G401 (cell line): ENCODE data around the gene PTTG1IP2. TPM values are rescaled to one million over a fixed set of nuclear protein-coding genes. Genes with fewer than 3 reads are reported as not detected.
A peak's percentile ranks its signal among the peaks of the same experiment; 100 is the strongest.

Experiments
- DNase-seq: peaks from one replicate; pipeline ENCODE4 v3.0.0-alpha.2; 2015; ENCODE audit warnings: low spot score
- in situ Hi-C: cut with HindIII; loops from 2 replicates; pipeline ENCODE4 v1.10.0; 2016; ENCODE audit warnings: low sequenced_read_pairs, mixed read lengths
- total RNA-seq: library from RNA; depleted of rRNA; stranded (reverse); fragments of >200 nt; shearing (Covaris generic); gene quantifications from 2 replicates; pipeline ENCODE4 v1.2.3, GENCODE V29; 2014; rRNA removed

PTTG1IP2 gene
- total RNA-seq, 1 experiment from 2014 or later: not detected

DNA sequence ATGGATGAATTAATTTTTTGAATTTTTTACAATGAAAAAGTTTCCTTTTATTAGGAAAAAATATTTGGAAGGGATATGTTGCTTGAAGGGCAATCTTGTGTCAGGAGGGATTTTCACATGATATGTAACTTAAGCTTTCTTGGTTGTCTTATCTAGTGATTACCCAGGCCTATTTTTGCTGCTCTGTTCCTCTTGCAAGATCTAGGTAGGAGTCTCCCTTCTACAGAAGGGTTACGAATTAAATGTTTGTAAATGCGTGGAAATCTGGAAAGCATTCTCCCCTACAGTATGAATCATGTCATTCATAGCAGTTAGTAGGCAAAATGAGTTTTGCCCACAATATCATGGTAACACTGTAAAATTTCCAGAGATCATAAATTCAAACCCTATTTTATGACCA lies 69.0 kb downstream of the PTTG1IP2 start:
- DNase-seq: no peak
- in situ Hi-C loops: no loop called here

GRCh38 chr7:90540406-90540805 lies 71.0 kb downstream of the PTTG1IP2 start:
- DNase-seq: no peak
- in situ Hi-C loops: no loop called here

DNA sequence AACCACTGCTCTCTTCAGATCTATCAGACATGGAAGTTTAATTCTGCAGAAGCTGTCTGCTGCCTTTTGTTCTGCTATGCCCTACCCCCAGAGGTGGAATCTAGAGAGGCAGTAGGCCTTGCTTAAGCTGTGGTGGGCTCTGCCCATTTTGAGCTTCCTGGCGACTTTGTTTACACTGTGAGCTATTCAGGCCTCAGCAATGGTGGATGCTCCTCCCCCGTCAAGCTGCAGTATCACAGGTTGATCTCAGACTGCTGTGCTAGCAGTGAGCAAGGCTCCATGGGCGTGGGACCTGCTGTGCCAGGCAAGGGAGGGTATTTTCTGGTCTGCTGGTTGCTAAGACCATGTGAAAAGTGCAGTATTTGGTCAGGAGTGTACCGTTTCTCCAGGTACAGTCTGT lies 81.6 kb downstream of the PTTG1IP2 start:
- in situ Hi-C loops: no loop called here
- no peak for DNase-seq

DNA sequence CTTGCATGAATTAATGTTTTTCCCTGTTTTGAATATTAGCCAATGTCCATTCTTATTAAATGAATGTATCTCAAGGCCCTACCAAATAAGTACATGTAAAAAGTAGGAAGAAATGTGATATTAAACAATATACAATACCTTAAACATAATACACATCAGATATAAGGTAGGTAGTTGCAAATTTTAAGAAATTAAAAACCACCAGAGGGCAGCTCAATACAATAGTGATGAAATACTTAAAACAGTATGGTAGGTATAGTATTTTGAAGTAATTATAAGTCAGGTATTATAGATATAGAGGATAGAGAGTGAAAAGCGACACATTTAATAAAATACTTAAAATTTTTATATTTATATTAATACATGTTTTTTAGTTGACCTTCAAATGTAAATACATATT lies 83.1 kb downstream of the PTTG1IP2 start:
- DNase-seq: peak; percentile 17
- in situ Hi-C loops: no loop called here

- in situ Hi-C loops: no loop called here
- no peak for DNase-seq
Measured at GRCh38 chr7:90560730-90561129, 91.3 kb downstream of the PTTG1IP2 start.

Other genes starting within 250 kb of the PTTG1IP2 start
- gene CFAP69, start 224.5 kb upstream of the PTTG1IP2 start, total RNA-seq: 1.4 and 3.3 TPM in 2 replicates
- not detected in 2 replicates for gene FAM237B, start 148.3 kb upstream of the PTTG1IP2 start, total RNA-seq
- 9.0 and 15.0 TPM in 2 replicates for gene GTPBP10, start 122.9 kb upstream of the PTTG1IP2 start, total RNA-seq
- 20.1 and 22.8 TPM in 2 replicates for gene CLDN12, start 66.2 kb upstream of the PTTG1IP2 start, total RNA-seq
- not detected in 2 replicates for gene CDK14, start 126.7 kb downstream of the PTTG1IP2 start, total RNA-seq